Type B pancreatic cell (in vitro differentiated cells): ENCODE data around the gene NRXN2. TPM values are rescaled to one million over a fixed set of nuclear protein-coding genes. Genes with fewer than 3 reads are reported as not detected.

ENCODE experiments used
- DNase-seq: peaks from one replicate; pipeline ENCODE4 v3.0.0; 2021; ENCODE audit warnings: mixed read lengths; ENCODE audit not compliant: unreplicated experiment; ENCODE audit errors: extremely low spot score
- H3K27ac Mint-ChIP-seq: 2 replicates; pipeline ENCODE4 v1.8.0; 2021; ENCODE audit warnings: mild to moderate bottlenecking, mixed read lengths
- H3K27me3 Mint-ChIP-seq: 2 replicates; pipeline ENCODE4 v1.8.0; 2021; ENCODE audit warnings: mixed read lengths
- H3K36me3 Mint-ChIP-seq: 2 replicates; pipeline ENCODE4 v1.8.0; 2021; ENCODE audit warnings: mixed read lengths
- H3K4me1 Mint-ChIP-seq: one replicate; pipeline ENCODE4 v1.8.0; 2021; ENCODE audit warnings: mixed read lengths; ENCODE audit not compliant: unreplicated experiment
- H3K4me3 Mint-ChIP-seq: 2 replicates; pipeline ENCODE4 v1.8.0; 2021; ENCODE audit warnings: mild to moderate bottlenecking, mixed read lengths
- H3K9me3 Mint-ChIP-seq: 2 replicates; pipeline ENCODE4 v1.8.0; 2021; ENCODE audit warnings: mixed read lengths
- total RNA-seq: library from RNA; stranded (reverse); gene quantifications from 2 replicates; pipeline ENCODE4 v1.2.1, GENCODE V29; 2021; ENCODE audit warnings: low replicate concordance
- TF ChIP-seq, protein P1 (sequence below): fragments of 200-600 bp; sonication (generic); conservative IDR thresholded peaks from 2 replicates; pipeline ENCODE4 v1.5.0; 2021; ENCODE audit warnings: antibody characterized with exemption, mild to moderate bottlenecking

The NRXN2 gene
- total RNA-seq, 1 donor from 2014 or later = 22.1 TPM

- Mint-ChIP-seq H3K9me3 (no peaks in the 10 kb centered on the region), H3K27ac (no peak overlapping the region), H3K27me3 (peaks cover 31% of the 10 kb centered on the region), H3K4me3 (peak overlapping the region; percentile 81), H3K4me1 (peaks cover 12% of the 10 kb centered on the region), H3K36me3 (no peaks in the 10 kb centered on the region)
- no peak for DNase-seq
- TF ChIP-seq, protein P1, sequence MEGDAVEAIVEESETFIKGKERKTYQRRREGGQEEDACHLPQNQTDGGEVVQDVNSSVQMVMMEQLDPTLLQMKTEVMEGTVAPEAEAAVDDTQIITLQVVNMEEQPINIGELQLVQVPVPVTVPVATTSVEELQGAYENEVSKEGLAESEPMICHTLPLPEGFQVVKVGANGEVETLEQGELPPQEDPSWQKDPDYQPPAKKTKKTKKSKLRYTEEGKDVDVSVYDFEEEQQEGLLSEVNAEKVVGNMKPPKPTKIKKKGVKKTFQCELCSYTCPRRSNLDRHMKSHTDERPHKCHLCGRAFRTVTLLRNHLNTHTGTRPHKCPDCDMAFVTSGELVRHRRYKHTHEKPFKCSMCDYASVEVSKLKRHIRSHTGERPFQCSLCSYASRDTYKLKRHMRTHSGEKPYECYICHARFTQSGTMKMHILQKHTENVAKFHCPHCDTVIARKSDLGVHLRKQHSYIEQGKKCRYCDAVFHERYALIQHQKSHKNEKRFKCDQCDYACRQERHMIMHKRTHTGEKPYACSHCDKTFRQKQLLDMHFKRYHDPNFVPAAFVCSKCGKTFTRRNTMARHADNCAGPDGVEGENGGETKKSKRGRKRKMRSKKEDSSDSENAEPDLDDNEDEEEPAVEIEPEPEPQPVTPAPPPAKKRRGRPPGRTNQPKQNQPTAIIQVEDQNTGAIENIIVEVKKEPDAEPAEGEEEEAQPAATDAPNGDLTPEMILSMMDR = no peak
Observed at GRCh38 chr11:64643920-64644646, 78.9 kb downstream of the NRXN2 start.

- Mint-ChIP-seq H3K27me3 (peaks cover 31% of the 10 kb centered on the region), H3K27ac (no peak overlapping the region), H3K36me3 (no peaks in the 10 kb centered on the region), H3K4me3 (peak overlapping the region; percentile 86), H3K4me1 (peaks cover 12% of the 10 kb centered on the region), H3K9me3 (no peaks in the 10 kb centered on the region)
- DNase-seq = no peak
- TF ChIP-seq, protein P1 = no peak
Observed at GRCh38 chr11:64643256-64643881, 79.6 kb downstream of the NRXN2 start.

- Mint-ChIP-seq H3K4me3 (peak overlapping the region; percentile 52), H3K27me3 (peaks cover 35% of the 10 kb centered on the region), H3K27ac (no peak overlapping the region), H3K36me3 (no peaks in the 10 kb centered on the region), H3K9me3 (no peaks in the 10 kb centered on the region), H3K4me1 (peaks cover 12% of the 10 kb centered on the region)
- DNase-seq = no peak
- TF ChIP-seq, protein P1 = no peak
Observed at GRCh38 chr11:64642871-64643255, 80.1 kb downstream of the NRXN2 start.

GRCh38 chr11:64642418-64642735 lies 80.6 kb downstream of the NRXN2 start:
- Mint-ChIP-seq H3K9me3 (no peaks in the 10 kb centered on the region), H3K27me3 (peaks cover 40% of the 10 kb centered on the region), H3K4me3 (no peak overlapping the region), H3K27ac (no peak overlapping the region), H3K36me3 (no peaks in the 10 kb centered on the region), H3K4me1 (peaks cover 16% of the 10 kb centered on the region)
- no peak for DNase-seq
- TF ChIP-seq, protein P1 = no peak

- no peaks in the 10 kb centered on the region for H3K36me3 Mint-ChIP-seq
- no peak overlapping the region for H3K4me3 Mint-ChIP-seq
- TF ChIP-seq, protein P1 = no peak
- H3K27ac Mint-ChIP-seq = no peak overlapping the region
- peaks cover 16% of the 10 kb centered on the region for H3K4me1 Mint-ChIP-seq
- no peaks in the 10 kb centered on the region for H3K9me3 Mint-ChIP-seq
- H3K27me3 Mint-ChIP-seq = peaks cover 40% of the 10 kb centered on the region
- DNase-seq = no peak
Observed at GRCh38 chr11:64641596-64642417, 81.2 kb downstream of the NRXN2 start.
